Endodermal cell (in vitro differentiated cells): ENCODE results near the gene CTSD. TPM values are rescaled to one million over a fixed set of nuclear protein-coding genes. Genes with fewer than 3 reads are reported as not detected.

ENCODE experiments used
- DNase-seq: peaks from one replicate; pipeline ENCODE4 v3.0.0-alpha.2; 2017
- H3K27ac ChIP-seq: 2 replicates; pipeline ENCODE4 v1.5.1; 2013; ENCODE audit warnings: mild to moderate bottlenecking, low read depth, low read length, moderate library complexity
- H3K27me3 ChIP-seq: 2 replicates; pipeline ENCODE4 v1.6.1; 2013; ENCODE audit warnings: mild to moderate bottlenecking, low read length, moderate library complexity; ENCODE audit not compliant: insufficient read depth, control insufficient read depth, poor library complexity, severe bottlenecking
- H3K36me3 ChIP-seq: 2 replicates; pipeline ENCODE4 v1.7.0; 2013; ENCODE audit warnings: mild to moderate bottlenecking, low read length, moderate library complexity; ENCODE audit not compliant: control insufficient read depth, insufficient read depth
- H3K4me1 ChIP-seq: one replicate; pipeline ENCODE4 v1.7.0; 2013; ENCODE audit warnings: low read length; ENCODE audit not compliant: control insufficient read depth, insufficient read depth
- H3K4me3 ChIP-seq: 2 replicates; pipeline ENCODE4 v1.5.1; 2013; ENCODE audit warnings: mild to moderate bottlenecking, low read length, moderate library complexity
- H3K9ac ChIP-seq: 2 replicates; pipeline ENCODE4 v1.6.1; 2013; ENCODE audit warnings: mild to moderate bottlenecking, low read length, moderate library complexity; ENCODE audit not compliant: poor library complexity, severe bottlenecking; ENCODE audit errors: extremely low read depth
- H3K9me3 ChIP-seq: 2 replicates; pipeline ENCODE4 v1.6.1; 2013; ENCODE audit warnings: mild to moderate bottlenecking, low read length, moderate library complexity; ENCODE audit not compliant: control insufficient read depth
- H3K27ac Mint-ChIP-seq: 2 replicates; pipeline ENCODE4 v1.8.0; 2020; ENCODE audit warnings: mixed read lengths
- H3K27me3 Mint-ChIP-seq: 2 replicates; pipeline ENCODE4 v1.8.0; 2021; ENCODE audit warnings: mild to moderate bottlenecking, mixed read lengths; ENCODE audit not compliant: insufficient read depth
- H3K36me3 Mint-ChIP-seq: 2 replicates; pipeline ENCODE4 v1.8.0; 2020; ENCODE audit warnings: low read depth, mixed read lengths
- H3K4me1 Mint-ChIP-seq: 2 replicates; pipeline ENCODE4 v1.8.0; 2020; ENCODE audit warnings: mixed read lengths
- H3K4me3 Mint-ChIP-seq: 2 replicates; pipeline ENCODE4 v1.8.0; 2020; ENCODE audit warnings: mild to moderate bottlenecking, moderate library complexity, mixed read lengths
- H3K9me3 Mint-ChIP-seq: 2 replicates; pipeline ENCODE4 v1.8.0; 2020; ENCODE audit warnings: mild to moderate bottlenecking, mixed read lengths
- CTCF ChIP-seq: fragments of 200-600 bp; sonication (generic); conservative IDR thresholded peaks from 2 replicates; pipeline ENCODE4 v1.5.0; 2021; ENCODE audit warnings: antibody characterized with exemption, mild to moderate bottlenecking
- WGBS, 2 experiments: methylation state at CpG; one replicate each; pipeline versions ENCODE4 v1.1.5 to v1.1.7; 2013; ENCODE audit warnings: missing lambda C conversion rate in 2 of 2, mixed read lengths in 1 of 2; ENCODE audit not compliant: insufficient coverage in 1 of 2, insufficient read length in 1 of 2; 5-methylcytosine and 5-hydroxymethylcytosine counted together
- total RNA-seq, 2 donors: library from RNA; stranded (reverse); fragmentation: NEBNext Ultra II Directional in 1 of 2; extraction: Animal tissue kit (Norgen Biotek cat#: 25700) in 1 of 2; gene quantifications; 2 replicates in 1 of 2; 3 replicates in 1 of 2; pipeline ENCODE4 v1.2.1, GENCODE V29; 2021

The CTSD gene
- total RNA-seq, 2 donors from 2014 or later: 185 to 208 TPM

- Mint-ChIP-seq H3K4me1 (peaks cover 3% of the 10 kb centered on the region), H3K27ac (no peak overlapping the region), H3K4me3 (no peak overlapping the region), H3K36me3 (no peaks in the 10 kb centered on the region), H3K27me3 (peaks cover 67% of the 10 kb centered on the region), H3K9me3 (peaks cover 5% of the 10 kb centered on the region)
- TF ChIP-seq CTCF: no peak
- no peaks in the 10 kb centered on the region for H3K4me1 ChIP-seq
- H3K27me3 ChIP-seq: peaks cover 46% of the 10 kb centered on the region
- no peaks in the 10 kb centered on the region for H3K36me3 ChIP-seq
- peak; percentile 43 for DNase-seq
- no peak overlapping the region for H3K4me3 ChIP-seq
- 87 to 88% methylated on average over 15 to 16 of the region's 16 CpGs for WGBS, 2 experiments
- H3K27ac ChIP-seq: no peak overlapping the region
- no peaks in the 10 kb centered on the region for H3K9me3 ChIP-seq
- no peak overlapping the region for H3K9ac ChIP-seq
These were observed 28.5 kb downstream of the CTSD start for GRCh38 chr11:1735271-1735670.

- H3K4me3 Mint-ChIP-seq: no peak overlapping the region
- peaks cover 5% of the 10 kb centered on the region for H3K9me3 Mint-ChIP-seq
- Histone ChIP-seq H3K4me1 (no peaks in the 10 kb centered on the region), H3K27me3 (peaks cover 44% of the 10 kb centered on the region), H3K9me3 (no peaks in the 10 kb centered on the region), H3K27ac (no peak overlapping the region), H3K36me3 (no peaks in the 10 kb centered on the region), H3K4me3 (no peak overlapping the region), H3K9ac (no peak overlapping the region)
- H3K4me1 Mint-ChIP-seq: peaks cover 3% of the 10 kb centered on the region
- no peak overlapping the region for H3K27ac Mint-ChIP-seq
- 80 to 84% methylated on average over 8 to 10 of the region's 10 CpGs for WGBS, 2 experiments
- TF ChIP-seq CTCF: no peak
- H3K36me3 Mint-ChIP-seq: no peaks in the 10 kb centered on the region
- peaks cover 67% of the 10 kb centered on the region for H3K27me3 Mint-ChIP-seq
- peak; percentile 41 for DNase-seq
These were observed 29.1 kb downstream of the CTSD start for GRCh38 chr11:1734641-1735081.

- no peaks in the 10 kb centered on the region for H3K9me3 ChIP-seq
- H3K36me3 ChIP-seq: no peaks in the 10 kb centered on the region
- no peak overlapping the region for H3K4me3 ChIP-seq
- H3K9ac ChIP-seq: no peak overlapping the region
- WGBS, 2 experiments: 86 to 90% methylated on average over 24 to 28 of the region's 28 CpGs
- no peaks in the 10 kb centered on the region for H3K36me3 Mint-ChIP-seq
- H3K27me3 Mint-ChIP-seq: peaks cover 62% of the 10 kb centered on the region
- H3K27ac Mint-ChIP-seq: no peak overlapping the region
- TF ChIP-seq CTCF: no peak
- H3K4me1 ChIP-seq: no peaks in the 10 kb centered on the region
- DNase-seq: peak; percentile 39
- peaks cover 3% of the 10 kb centered on the region for H3K4me1 Mint-ChIP-seq
- no peak overlapping the region for H3K4me3 Mint-ChIP-seq
- H3K27me3 ChIP-seq: peaks cover 41% of the 10 kb centered on the region
- peaks cover 5% of the 10 kb centered on the region for H3K9me3 Mint-ChIP-seq
- H3K27ac ChIP-seq: no peak overlapping the region
These were observed 29.7 kb downstream of the CTSD start for GRCh38 chr11:1733716-1734640.
